ENCODE results near the gene ARHGAP22.

DNA sequence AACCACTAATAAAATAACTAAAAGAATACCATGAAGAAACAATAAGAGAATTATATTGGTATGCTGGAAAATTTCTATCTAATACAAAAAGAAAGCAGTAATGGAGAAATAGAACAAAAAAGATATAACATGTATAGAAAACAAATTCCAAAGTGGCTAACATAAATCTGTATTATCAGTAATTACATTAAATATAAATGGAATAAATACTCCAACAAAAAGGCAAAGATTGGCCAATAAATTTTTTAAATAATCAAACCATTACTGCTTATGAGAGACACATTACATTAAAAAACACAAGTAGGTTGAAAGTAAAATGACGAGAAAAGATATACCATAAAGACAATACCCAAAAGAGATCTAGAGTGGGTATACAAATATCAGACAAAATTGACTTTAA, 90.0 kb downstream of the ARHGAP22 start:
- TF ChIP-seq, protein P1, sequence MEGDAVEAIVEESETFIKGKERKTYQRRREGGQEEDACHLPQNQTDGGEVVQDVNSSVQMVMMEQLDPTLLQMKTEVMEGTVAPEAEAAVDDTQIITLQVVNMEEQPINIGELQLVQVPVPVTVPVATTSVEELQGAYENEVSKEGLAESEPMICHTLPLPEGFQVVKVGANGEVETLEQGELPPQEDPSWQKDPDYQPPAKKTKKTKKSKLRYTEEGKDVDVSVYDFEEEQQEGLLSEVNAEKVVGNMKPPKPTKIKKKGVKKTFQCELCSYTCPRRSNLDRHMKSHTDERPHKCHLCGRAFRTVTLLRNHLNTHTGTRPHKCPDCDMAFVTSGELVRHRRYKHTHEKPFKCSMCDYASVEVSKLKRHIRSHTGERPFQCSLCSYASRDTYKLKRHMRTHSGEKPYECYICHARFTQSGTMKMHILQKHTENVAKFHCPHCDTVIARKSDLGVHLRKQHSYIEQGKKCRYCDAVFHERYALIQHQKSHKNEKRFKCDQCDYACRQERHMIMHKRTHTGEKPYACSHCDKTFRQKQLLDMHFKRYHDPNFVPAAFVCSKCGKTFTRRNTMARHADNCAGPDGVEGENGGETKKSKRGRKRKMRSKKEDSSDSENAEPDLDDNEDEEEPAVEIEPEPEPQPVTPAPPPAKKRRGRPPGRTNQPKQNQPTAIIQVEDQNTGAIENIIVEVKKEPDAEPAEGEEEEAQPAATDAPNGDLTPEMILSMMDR (IDR thresholded peaks at IDR 0.05), result no peak
- TF ChIP-seq POLR2AphosphoS5 (IDR thresholded peaks at IDR 0.05) (no peak), POLR2A (IDR thresholded peaks at IDR 0.05) (no peak)
